GM10248 (cell line): ENCODE results near the gene HPX.

Experiments used
- CTCF ChIA-PET: fragments of 300-600 bp; sonication (Branson Sonifier 250); formaldehyde crosslinking; extraction: SDS; loops from one replicate; lab custom pipeline; 2021; ENCODE audit warnings: antibody characterized with exemption; lab: Yijun Ruan, JAX
- POLR2A ChIA-PET: fragments of 350-650 bp; sonication (Branson Sonifier 250); formaldehyde crosslinking; extraction: SDS; loops from one replicate; lab custom pipeline; 2020; ENCODE audit warnings: antibody characterized with exemption; lab: Yijun Ruan, JAX
- DNase-seq: peaks from one replicate; pipeline ENCODE4 v3.0.0; 2012; ENCODE audit errors: extremely low spot score
- TF ChIP-seq, protein P1 (sequence below): IDR thresholded peaks from 2 replicates; pipeline ENCODE4 v1.5.1; 2012; ENCODE audit warnings: mild to moderate bottlenecking, low read depth; ENCODE audit errors: extremely low read depth, missing control alignments, control extremely low read depth

HPX gene

GRCh38 chr11:6480299-6480914, 39.6 kb upstream of the HPX start:
- no peak for DNase-seq
- ChIA-PET CTCF (interaction anchor here (1.0 to 1.6 kb wide), 2 partner anchors 51 to 203 kb away, joined by 3 to 5 read pairs; partner anchors contain the start of gene MRPL17), POLR2A (interaction anchor here (1.4 kb wide), 1 partner anchor 11 kb away, joined by 4 read pairs; no protein-coding TSS in a partner anchor)
- TF ChIP-seq, protein P1, sequence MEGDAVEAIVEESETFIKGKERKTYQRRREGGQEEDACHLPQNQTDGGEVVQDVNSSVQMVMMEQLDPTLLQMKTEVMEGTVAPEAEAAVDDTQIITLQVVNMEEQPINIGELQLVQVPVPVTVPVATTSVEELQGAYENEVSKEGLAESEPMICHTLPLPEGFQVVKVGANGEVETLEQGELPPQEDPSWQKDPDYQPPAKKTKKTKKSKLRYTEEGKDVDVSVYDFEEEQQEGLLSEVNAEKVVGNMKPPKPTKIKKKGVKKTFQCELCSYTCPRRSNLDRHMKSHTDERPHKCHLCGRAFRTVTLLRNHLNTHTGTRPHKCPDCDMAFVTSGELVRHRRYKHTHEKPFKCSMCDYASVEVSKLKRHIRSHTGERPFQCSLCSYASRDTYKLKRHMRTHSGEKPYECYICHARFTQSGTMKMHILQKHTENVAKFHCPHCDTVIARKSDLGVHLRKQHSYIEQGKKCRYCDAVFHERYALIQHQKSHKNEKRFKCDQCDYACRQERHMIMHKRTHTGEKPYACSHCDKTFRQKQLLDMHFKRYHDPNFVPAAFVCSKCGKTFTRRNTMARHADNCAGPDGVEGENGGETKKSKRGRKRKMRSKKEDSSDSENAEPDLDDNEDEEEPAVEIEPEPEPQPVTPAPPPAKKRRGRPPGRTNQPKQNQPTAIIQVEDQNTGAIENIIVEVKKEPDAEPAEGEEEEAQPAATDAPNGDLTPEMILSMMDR: no peak

- POLR2A ChIA-PET: interaction anchor here (1.6 kb wide), 1 partner anchor 142 kb away, joined by 3 read pairs; the partner anchor contains the start of gene TPP1
- CTCF ChIA-PET: interaction anchor here (0.8 to 4.3 kb wide), 5 partner anchors 12 to 38 kb away, joined by 3 to 23 read pairs (median 3); no protein-coding TSS in a partner anchor
- TF ChIP-seq, protein P1: no peak
- no peak for DNase-seq
Measured at GRCh38 chr11:6476571-6476970, 35.8 kb upstream of the HPX start.

- ChIA-PET POLR2A (interaction anchor here (1.6 kb wide), 1 partner anchor 143 kb away, joined by 3 read pairs; the partner anchor contains the start of gene TPP1), CTCF (interaction anchor here (0.8 to 4.3 kb wide), 7 partner anchors 11 to 97 kb away, joined by 3 to 23 read pairs (median 3); no protein-coding TSS in a partner anchor)
- no peak for DNase-seq
- TF ChIP-seq, protein P1: no peak
Measured at GRCh38 chr11:6475936-6476335, 35.1 kb upstream of the HPX start.

DNA sequence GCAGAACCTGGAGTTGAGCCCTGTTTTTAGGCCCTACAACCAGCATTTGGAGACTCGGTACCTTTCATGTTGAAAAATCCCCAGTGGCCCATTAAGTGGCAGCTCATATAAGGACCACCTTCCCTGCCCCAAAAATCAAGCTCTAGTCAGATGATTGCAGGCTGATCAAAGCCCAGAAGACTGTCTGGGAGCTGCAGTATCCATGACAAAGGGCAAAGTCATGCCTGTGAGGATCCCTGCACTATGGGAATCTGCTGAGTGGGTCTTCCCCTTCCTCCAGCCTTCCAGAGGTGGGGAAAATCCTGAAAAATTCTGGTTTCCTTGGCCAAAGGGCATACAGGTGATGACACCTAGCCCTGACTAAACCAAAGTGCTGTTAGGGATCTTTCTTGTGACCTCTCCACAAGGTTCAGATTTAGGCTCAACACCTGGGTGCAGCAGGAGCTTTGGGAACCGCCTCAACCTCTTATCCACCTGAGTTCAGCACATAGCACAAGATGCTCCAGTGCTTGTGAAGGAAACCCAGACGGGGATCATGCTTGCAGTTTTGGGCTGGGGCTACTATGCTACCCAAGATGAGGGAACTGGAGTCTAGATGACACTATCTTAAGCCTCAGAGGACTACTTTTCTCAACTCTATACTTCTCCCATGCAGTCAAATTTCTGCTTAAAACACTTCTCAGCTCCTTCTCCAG, 34.2 kb upstream of the HPX start:
- TF ChIP-seq, protein P1: no peak
- no peak for DNase-seq
- POLR2A ChIA-PET: no interaction called here

DNA sequence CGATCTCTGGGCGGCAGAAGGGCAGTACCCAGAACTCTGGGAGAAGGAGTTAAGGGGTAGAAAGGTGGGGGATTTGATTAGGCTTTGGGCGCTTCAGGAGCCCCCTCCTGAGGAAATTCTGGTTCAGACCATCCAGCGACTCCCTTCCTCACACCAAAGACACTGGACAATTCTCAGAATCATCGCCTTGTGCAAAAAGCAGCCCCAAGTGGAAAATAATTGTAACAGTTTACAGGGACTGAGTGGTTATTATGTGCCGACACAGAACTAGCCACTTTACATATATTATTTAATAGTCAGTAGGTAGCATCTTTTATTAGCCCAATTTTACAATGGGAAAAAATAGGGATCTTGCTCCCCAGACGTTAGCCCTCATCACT, 33.6 kb upstream of the HPX start:
- POLR2A ChIA-PET: no interaction called here

More for the DNA sequence above, 34.2 kb upstream of the HPX start:
- CTCF ChIA-PET: interaction anchor here (1.2 to 4.3 kb wide), 5 partner anchors 31 to 112 kb away, joined by 3 to 23 read pairs (median 4); no protein-coding TSS in a partner anchor

More for the DNA sequence above, 33.6 kb upstream of the HPX start:
- CTCF ChIA-PET: interaction anchor here (1.3 to 4.3 kb wide), 3 partner anchors 31 to 112 kb away, joined by 4 to 23 read pairs (median 9); no protein-coding TSS in a partner anchor
- no peak for DNase-seq
- TF ChIP-seq, protein P1: no peak
